Breast epithelium (tissue), 4 donors: ENCODE data around the gene COMMD9. TPM values are rescaled to one million over a fixed set of nuclear protein-coding genes. Genes with fewer than 3 reads are reported as not detected.

Experiments
- DNase-seq, 2 donors: peaks; one replicate each; pipeline ENCODE4 v3.0.0-alpha.2; 2019; ENCODE audit warnings: low spot score in 2 of 2
- H3K27ac ChIP-seq, 2 donors: fragments of 200-600 bp; sonication (generic) in 1 of 2; one replicate each; pipeline ENCODE4 v1.5.1; 2016 to 2019; ENCODE audit warnings: mild to moderate bottlenecking in 1 of 2
- H3K27me3 ChIP-seq, 2 donors: fragments of 200-600 bp; sonication (generic) in 1 of 2; one replicate each; pipeline versions ENCODE4 v1.5.1 to v1.6.0; 2017 to 2019; ENCODE audit warnings: control low read depth in 1 of 2, mild to moderate bottlenecking in 1 of 2
- H3K36me3 ChIP-seq: fragments of 200-600 bp; one replicate; pipeline ENCODE4 v1.5.1; 2019
- H3K4me1 ChIP-seq, 2 donors: fragments of 200-600 bp; sonication (generic); one replicate each; pipeline ENCODE4 v1.5.1; 2016 to 2019; ENCODE audit warnings: control low read depth in 1 of 2
- H3K4me3 ChIP-seq, 3 donors: fragments of 200-600 bp; sonication (generic); 1 replicate in 2 of 3; 2 replicates in 1 of 3; pipeline ENCODE4 v1.5.1; 2016 to 2019; ENCODE audit warnings: mild to moderate bottlenecking in 3 of 3, moderate library complexity in 2 of 3
- H3K9me3 ChIP-seq, 2 donors: fragments of 200-600 bp; sonication (generic) in 1 of 2; one replicate each; pipeline ENCODE4 v1.5.1; 2016 to 2019; ENCODE audit warnings: control low read depth in 1 of 2
- POLR2A ChIP-seq: fragments of 450-650 bp; IDR thresholded peaks from one replicate; pipeline ENCODE4 v1.6.1; 2016; ENCODE audit warnings: antibody characterized with exemption, mild to moderate bottlenecking, moderate library complexity
- POLR2AphosphoS5 ChIP-seq, 3 donors: sonication (generic); formaldehyde crosslinking; IDR thresholded peaks; one replicate each; pipeline ENCODE4 v1.6.1; 2017; ENCODE audit warnings: antibody characterized with exemption in 3 of 3
- intact Hi-C: fragments of 100-400 bp; cut with DNase I; formaldehyde crosslinking; loops from one replicate; pipeline ENCODE4 v1.15.1; 2023; ENCODE audit warnings: low total_unique reads
- total RNA-seq, 3 donors: library from RNA; depleted of rRNA; stranded (reverse); fragments of >200 nt; gene quantifications; one replicate each; pipeline ENCODE4 v1.1.0, GENCODE V29; 2016
- TF ChIP-seq, protein P1 (sequence below), 3 donors: fragments of 450-650 bp; IDR thresholded peaks; one replicate each; pipeline ENCODE4 v1.5.1; 2016 to 2017; ENCODE audit warnings: antibody characterized with exemption in 3 of 3, mild to moderate bottlenecking in 3 of 3, moderate library complexity in 3 of 3

Gene COMMD9
- total RNA-seq, 3 donors from 2014 or later: 38.3 to 61.6 (median 53.6) TPM

DNA sequence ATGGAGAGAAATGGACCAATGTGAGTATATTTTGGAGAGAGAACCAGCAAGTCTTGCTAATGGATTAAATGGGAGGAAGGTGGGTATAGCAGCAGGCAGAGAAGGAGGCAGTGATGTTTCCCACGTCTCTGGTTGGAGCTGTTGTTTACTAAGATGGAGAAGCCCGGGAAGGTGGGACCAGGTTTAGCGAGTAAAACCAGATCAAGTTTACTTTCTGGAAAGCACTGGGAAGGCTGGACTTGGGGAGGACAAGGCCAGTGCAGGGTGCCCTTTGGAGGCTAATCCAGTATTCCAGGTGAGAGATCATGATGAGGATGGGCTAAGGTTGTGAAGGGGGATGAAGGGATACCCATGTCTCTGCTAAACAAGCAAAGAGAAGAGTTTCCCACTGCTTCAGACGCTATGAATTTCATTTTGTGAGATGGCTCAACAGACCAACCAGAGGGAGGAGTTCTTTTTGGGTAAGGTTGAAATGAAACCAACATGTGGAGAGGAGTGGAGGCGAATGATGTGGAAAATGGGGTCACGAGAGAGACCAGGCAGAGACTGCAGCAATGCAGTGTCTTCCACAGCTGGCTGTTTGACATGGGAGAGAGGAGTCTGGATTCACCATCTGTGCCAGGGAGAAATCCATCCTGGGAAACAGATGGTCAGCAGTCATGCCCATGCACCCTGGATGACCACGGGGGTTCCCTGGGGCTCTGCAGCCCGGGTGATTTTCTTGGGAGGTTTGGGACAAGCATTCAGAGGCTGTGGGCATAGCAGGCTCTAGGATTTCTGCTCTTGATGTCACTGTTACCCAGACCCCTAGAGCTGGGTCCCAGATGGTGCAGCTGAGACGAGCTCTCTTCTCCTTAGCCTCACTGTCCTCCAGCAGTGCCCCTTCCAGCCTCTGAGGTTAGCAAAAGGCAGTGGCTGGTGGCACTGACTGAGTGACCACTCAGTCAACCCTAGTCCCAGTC is 24.9 kb downstream of the COMMD9 start:
- Histone ChIP-seq H3K36me3 (no peaks in the 10 kb centered on the region), H3K27ac (no peak overlapping the region), H3K4me3 (no peak overlapping the region), H3K9me3 (no peaks in the 10 kb centered on the region), H3K4me1 (no peaks in the 10 kb centered on the region), H3K27me3 (no peaks in the 10 kb centered on the region)
- intact Hi-C loops: no loop called here
- no peak for DNase-seq
- TF ChIP-seq POLR2A: no peak
- TF ChIP-seq, protein P1, sequence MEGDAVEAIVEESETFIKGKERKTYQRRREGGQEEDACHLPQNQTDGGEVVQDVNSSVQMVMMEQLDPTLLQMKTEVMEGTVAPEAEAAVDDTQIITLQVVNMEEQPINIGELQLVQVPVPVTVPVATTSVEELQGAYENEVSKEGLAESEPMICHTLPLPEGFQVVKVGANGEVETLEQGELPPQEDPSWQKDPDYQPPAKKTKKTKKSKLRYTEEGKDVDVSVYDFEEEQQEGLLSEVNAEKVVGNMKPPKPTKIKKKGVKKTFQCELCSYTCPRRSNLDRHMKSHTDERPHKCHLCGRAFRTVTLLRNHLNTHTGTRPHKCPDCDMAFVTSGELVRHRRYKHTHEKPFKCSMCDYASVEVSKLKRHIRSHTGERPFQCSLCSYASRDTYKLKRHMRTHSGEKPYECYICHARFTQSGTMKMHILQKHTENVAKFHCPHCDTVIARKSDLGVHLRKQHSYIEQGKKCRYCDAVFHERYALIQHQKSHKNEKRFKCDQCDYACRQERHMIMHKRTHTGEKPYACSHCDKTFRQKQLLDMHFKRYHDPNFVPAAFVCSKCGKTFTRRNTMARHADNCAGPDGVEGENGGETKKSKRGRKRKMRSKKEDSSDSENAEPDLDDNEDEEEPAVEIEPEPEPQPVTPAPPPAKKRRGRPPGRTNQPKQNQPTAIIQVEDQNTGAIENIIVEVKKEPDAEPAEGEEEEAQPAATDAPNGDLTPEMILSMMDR (IDR thresholded peaks at IDR 0.05): no peak
- TF ChIP-seq POLR2AphosphoS5 (IDR thresholded peaks at IDR 0.05): no peak

DNA sequence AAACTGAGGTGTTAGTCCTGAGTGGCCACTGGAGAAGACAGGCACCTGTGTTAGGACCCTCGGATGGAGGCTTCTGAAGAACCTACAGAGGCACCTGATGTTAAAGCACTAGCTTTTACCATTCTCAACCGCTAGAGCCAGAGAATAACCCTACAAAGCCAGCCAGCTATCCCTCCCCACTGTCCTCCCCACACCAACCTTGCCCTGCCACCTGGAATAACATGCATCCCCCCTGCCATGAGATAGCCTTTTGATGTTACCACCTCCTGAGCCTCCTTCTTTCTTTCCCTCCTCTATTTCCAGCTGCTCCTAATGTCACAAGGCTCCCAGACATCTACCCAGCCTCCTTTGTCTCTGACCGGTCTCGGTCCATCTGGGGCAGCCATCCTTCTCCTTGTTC is 28.1 kb downstream of the COMMD9 start:
- Histone ChIP-seq H3K36me3 (no peaks in the 10 kb centered on the region), H3K4me3 (no peak overlapping the region), H3K4me1 (no peaks in the 10 kb centered on the region), H3K27ac (no peak overlapping the region), H3K27me3 (no peaks in the 10 kb centered on the region), H3K9me3 (peaks cover 0 to 3% of the 10 kb centered on the region in 2 donors)
- DNase-seq: no peak
- intact Hi-C loops: no loop called here
- TF ChIP-seq, protein P1 (IDR thresholded peaks at IDR 0.05): no peak
- TF ChIP-seq POLR2AphosphoS5 (IDR thresholded peaks at IDR 0.05): no peak
- TF ChIP-seq POLR2A: no peak

DNA sequence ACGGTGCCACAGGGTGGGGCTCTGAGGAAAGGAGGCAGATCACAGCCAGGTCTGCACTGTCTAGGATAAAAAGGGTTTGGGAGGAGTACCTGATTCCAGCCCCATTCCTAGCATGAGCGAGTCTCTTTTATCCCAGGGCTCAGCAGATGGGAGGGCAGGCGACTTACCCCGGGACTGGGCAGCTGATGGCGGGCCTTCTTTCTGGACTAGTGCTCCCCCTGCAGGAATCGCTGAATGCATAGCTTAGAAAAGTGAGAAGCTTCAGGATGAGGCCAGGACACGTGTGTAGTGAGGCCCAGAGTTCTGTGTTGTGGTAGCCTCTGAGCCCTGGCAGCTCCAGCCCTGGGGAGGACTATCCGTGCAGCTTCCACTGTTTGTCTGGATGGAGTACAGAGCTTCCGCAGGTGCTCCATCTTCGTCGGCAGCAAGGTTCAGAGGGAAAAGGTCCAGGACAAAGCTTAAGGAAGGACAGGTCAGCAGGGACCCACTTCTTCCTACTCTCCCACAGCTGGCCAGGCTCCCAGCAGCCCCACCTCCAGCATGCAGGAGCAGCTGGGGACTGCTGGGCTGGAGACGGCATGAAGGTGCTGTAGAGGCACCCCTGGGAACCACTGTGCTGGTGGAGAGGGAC is 30.4 kb downstream of the COMMD9 start:
- Histone ChIP-seq H3K36me3 (no peaks in the 10 kb centered on the region), H3K4me3 (no peak overlapping the region), H3K27ac (no peak overlapping the region), H3K4me1 (no peaks in the 10 kb centered on the region), H3K9me3 (peaks cover 0 to 4% of the 10 kb centered on the region in 2 donors), H3K27me3 (no peaks in the 10 kb centered on the region)
- DNase-seq: no peak
- intact Hi-C loops: no loop called here
- no peak for TF ChIP-seq POLR2AphosphoS5 (IDR thresholded peaks at IDR 0.05)
- TF ChIP-seq, protein P1 (IDR thresholded peaks at IDR 0.05): peak in 2 of 3 donors; percentile 20 to 43
- TF ChIP-seq POLR2A: no peak

DNA sequence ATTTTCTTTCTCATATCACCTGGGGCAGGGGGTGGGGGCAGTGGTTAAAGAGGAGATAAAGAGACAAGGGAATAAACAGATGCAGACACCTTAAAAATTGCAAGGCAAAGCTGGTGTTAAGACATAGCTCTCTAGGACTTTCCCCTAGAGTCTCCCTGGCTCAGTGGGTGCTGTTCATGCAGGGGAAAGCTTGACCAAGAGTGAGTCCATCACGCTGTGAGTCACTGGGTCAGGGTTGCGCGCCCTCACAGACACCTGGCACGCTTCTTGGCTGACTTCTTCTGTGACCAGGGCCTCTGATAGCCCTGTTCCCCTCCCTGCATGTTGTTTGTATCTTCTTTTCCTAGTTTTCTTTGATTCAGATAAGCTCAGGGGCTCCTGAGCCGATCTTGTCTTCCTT is 31.9 kb downstream of the COMMD9 start:
- no peak for DNase-seq
- H3K27ac ChIP-seq: no peak overlapping the region
- H3K4me1 ChIP-seq: no peaks in the 10 kb centered on the region
- TF ChIP-seq, protein P1 (IDR thresholded peaks at IDR 0.05): no peak
- no peak for TF ChIP-seq POLR2AphosphoS5 (IDR thresholded peaks at IDR 0.05)
- no peak for TF ChIP-seq POLR2A
- H3K27me3 ChIP-seq: no peaks in the 10 kb centered on the region
- intact Hi-C loops: no loop called here
- no peaks in the 10 kb centered on the region for H3K36me3 ChIP-seq
- H3K9me3 ChIP-seq: peaks cover 0 to 4% of the 10 kb centered on the region in 2 donors
- no peak overlapping the region for H3K4me3 ChIP-seq

DNA sequence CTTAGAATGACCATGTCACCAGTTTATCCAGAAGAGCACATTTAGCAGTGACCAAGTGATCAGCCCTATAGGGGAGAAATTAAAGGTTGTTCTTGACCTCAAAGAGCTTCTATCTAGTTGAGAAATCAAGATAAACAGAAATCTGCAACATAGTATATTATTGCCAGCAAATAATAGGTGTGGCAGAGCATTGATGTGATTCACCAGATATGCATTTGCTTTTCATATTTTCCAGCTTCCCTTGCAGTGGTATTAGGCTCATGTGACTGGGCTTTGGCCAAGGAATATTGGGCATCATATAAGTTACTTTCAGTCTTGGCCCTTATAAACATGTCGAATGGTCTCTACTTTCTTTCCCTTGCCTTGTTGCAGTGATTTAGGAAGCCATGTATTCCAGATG is 34.5 kb downstream of the COMMD9 start:
- no peak for DNase-seq
- no peak for TF ChIP-seq POLR2AphosphoS5 (IDR thresholded peaks at IDR 0.05)
- TF ChIP-seq, protein P1 (IDR thresholded peaks at IDR 0.05): no peak
- intact Hi-C loops: no loop called here
- no peaks in the 10 kb centered on the region for H3K36me3 ChIP-seq
- no peak overlapping the region for H3K27ac ChIP-seq
- H3K4me1 ChIP-seq: no peaks in the 10 kb centered on the region
- H3K27me3 ChIP-seq: no peaks in the 10 kb centered on the region
- no peak overlapping the region for H3K4me3 ChIP-seq
- peaks cover 4 to 5% of the 10 kb centered on the region in 2 donors for H3K9me3 ChIP-seq
